ENCODE results near the gene SERPINB3.

SERPINB3 gene

GRCh38 chr18:63697097-63697660, 35.5 kb upstream of the SERPINB3 start:
- no peaks in the 10 kb centered on the region for H4K20me1 ChIP-seq (ENCODE audit: insufficient read depth, low read length)
- no peaks in the 10 kb centered on the region for H3K36me3 ChIP-seq (ENCODE audit: insufficient read depth, low read length)
- no peak overlapping the region for H3K4me2 ChIP-seq (ENCODE audit: low read length)
- H3F3A ChIP-seq (ENCODE audit: insufficient read depth, low read length): no peaks in the 10 kb centered on the region
- no peaks in the 10 kb centered on the region for H3K9me2 ChIP-seq (ENCODE audit: low read depth, low read length)
- no peak overlapping the region for H3K9ac ChIP-seq (ENCODE audit: low read length)
- H3K4me1 ChIP-seq (ENCODE audit: insufficient read depth, low read length, severe bottlenecking): no peaks in the 10 kb centered on the region
- no peak overlapping the region for H2AFZ ChIP-seq (ENCODE audit: low read length)
- no peak overlapping the region for H3K27ac ChIP-seq (ENCODE audit: low read depth, low read length, poor library complexity, severe bottlenecking)
- no peak overlapping the region for H3K4me3 ChIP-seq (ENCODE audit: low read depth, low read length, poor library complexity, severe bottlenecking)
- TF ChIP-seq CTCF (IDR thresholded peaks at IDR 0.05; ENCODE audit: low read length) (no peak), EZH2 (IDR thresholded peaks at IDR 0.05; ENCODE audit: borderline replicate concordance, low read length) (no peak)
- H3K79me2 ChIP-seq (ENCODE audit: insufficient read depth, low read length): no peaks in the 10 kb centered on the region
- H3K9me3 ChIP-seq (ENCODE audit: low read length): no peaks in the 10 kb centered on the region
- no peaks in the 10 kb centered on the region for H3K27me3 ChIP-seq (ENCODE audit: insufficient read depth, low read length)

- Histone ChIP-seq H3K79me2 (ENCODE audit: insufficient read depth, low read length) (no peaks in the 10 kb centered on the region), H3K36me3 (ENCODE audit: insufficient read depth, low read length) (no peaks in the 10 kb centered on the region), H3K27ac (ENCODE audit: low read depth, low read length, poor library complexity, severe bottlenecking) (no peak overlapping the region), H3K4me3 (ENCODE audit: low read depth, low read length, poor library complexity, severe bottlenecking) (no peak overlapping the region), H3K9ac (ENCODE audit: low read length) (no peak overlapping the region), H3K9me3 (ENCODE audit: low read length) (no peaks in the 10 kb centered on the region), H3K4me2 (ENCODE audit: low read length) (no peak overlapping the region), H3K4me1 (ENCODE audit: insufficient read depth, low read length, severe bottlenecking) (no peaks in the 10 kb centered on the region), H4K20me1 (ENCODE audit: insufficient read depth, low read length) (no peaks in the 10 kb centered on the region), H2AFZ (ENCODE audit: low read length) (no peak overlapping the region), H3K27me3 (ENCODE audit: insufficient read depth, low read length) (no peaks in the 10 kb centered on the region), H3K9me2 (ENCODE audit: low read depth, low read length) (no peaks in the 10 kb centered on the region), H3F3A (ENCODE audit: insufficient read depth, low read length) (no peaks in the 10 kb centered on the region)
- TF ChIP-seq CTCF (IDR thresholded peaks at IDR 0.05; ENCODE audit: low read length) (no peak), EZH2 (IDR thresholded peaks at IDR 0.05; ENCODE audit: borderline replicate concordance, low read length) (no peak)
These were observed 27.4 kb upstream of the SERPINB3 start for GRCh38 chr18:63689064-63689463.

GRCh38 chr18:63686871-63687270, 25.2 kb upstream of the SERPINB3 start:
- H3K27me3 ChIP-seq (ENCODE audit: insufficient read depth, low read length): no peaks in the 10 kb centered on the region
- no peaks in the 10 kb centered on the region for H4K20me1 ChIP-seq (ENCODE audit: insufficient read depth, low read length)
- H2AFZ ChIP-seq (ENCODE audit: low read length): no peak overlapping the region
- no peak for TF ChIP-seq CTCF (IDR thresholded peaks at IDR 0.05; ENCODE audit: low read length)
- no peak for TF ChIP-seq EZH2 (IDR thresholded peaks at IDR 0.05; ENCODE audit: borderline replicate concordance, low read length)
- H3K36me3 ChIP-seq (ENCODE audit: insufficient read depth, low read length): no peaks in the 10 kb centered on the region
- H3K4me1 ChIP-seq (ENCODE audit: insufficient read depth, low read length, severe bottlenecking): no peaks in the 10 kb centered on the region
- H3F3A ChIP-seq (ENCODE audit: insufficient read depth, low read length): no peaks in the 10 kb centered on the region
- H3K4me2 ChIP-seq (ENCODE audit: low read length): no peak overlapping the region
- no peaks in the 10 kb centered on the region for H3K79me2 ChIP-seq (ENCODE audit: insufficient read depth, low read length)
- H3K27ac ChIP-seq (ENCODE audit: low read depth, low read length, poor library complexity, severe bottlenecking): no peak overlapping the region
- H3K4me3 ChIP-seq (ENCODE audit: low read depth, low read length, poor library complexity, severe bottlenecking): no peak overlapping the region
- H3K9me3 ChIP-seq (ENCODE audit: low read length): no peaks in the 10 kb centered on the region
- no peaks in the 10 kb centered on the region for H3K9me2 ChIP-seq (ENCODE audit: low read depth, low read length)
- H3K9ac ChIP-seq (ENCODE audit: low read length): no peak overlapping the region

All from OCI-LY1 (cell line).